Measurements from ENCODE around the gene EOLA2.
"Not testable (repeated sequence)": the region's sequence is repeated elsewhere in the genome, so short reads cannot be mapped to it uniquely, and the experiment has no call there.

The EOLA2 gene

GRCh38 chrX:149933547-149933946 lies 4.7 kb downstream of the EOLA2 start:
- H3K14ac ChIP-seq (ENCODE audit: low read length); H4K91ac ChIP-seq (ENCODE audit: low read depth, low read length); H3K9me3 ChIP-seq (ENCODE audit: insufficient read depth, low read depth, low read length); H2BK120ac ChIP-seq (ENCODE audit: insufficient read depth, low read length, poor library complexity); H2AFZ ChIP-seq (ENCODE audit: insufficient read depth, low read length, poor library complexity); H3K27me3 ChIP-seq (ENCODE audit: insufficient read depth, low read length); H3K4me2 ChIP-seq (ENCODE audit: low read length); H4K8ac ChIP-seq (ENCODE audit: low read depth, low read length); H3K18ac ChIP-seq (ENCODE audit: low read length); H3K4me3 ChIP-seq (ENCODE audit: low read depth, low read length); H3K4ac ChIP-seq (ENCODE audit: low read depth, low read length); DNase-seq; H2BK12ac ChIP-seq (ENCODE audit: low read length); H3K27ac ChIP-seq (ENCODE audit: low read depth, low read length); H3K79me1 ChIP-seq (ENCODE audit: low read length); H3K23ac ChIP-seq (ENCODE audit: low read length); H2BK5ac ChIP-seq (ENCODE audit: low read depth, low read length, poor library complexity); H4K12ac ChIP-seq (ENCODE audit: low read depth, low read length); H3K9ac ChIP-seq (ENCODE audit: low read length); H3K4me1 ChIP-seq (ENCODE audit: control insufficient read depth in 1 of 2, insufficient read depth in 2 of 2, low read length in 2 of 2); H3K79me2 ChIP-seq (ENCODE audit: control insufficient read depth, insufficient read depth, low read length, poor library complexity); H2AK5ac ChIP-seq (ENCODE audit: low read length): not testable (repeated sequence)
- WGBS (ENCODE audit: extremely low coverage, insufficient coverage, insufficient read length) = no CpG with 5 or more reads among the region's 21 CpGs
- H3K36me3 ChIP-seq (ENCODE audit: control insufficient read depth in 1 of 2, insufficient read depth in 2 of 2, low read length in 2 of 2) = peaks cover 12 to 15% of the 10 kb centered on the region in 2 experiments

DNA sequence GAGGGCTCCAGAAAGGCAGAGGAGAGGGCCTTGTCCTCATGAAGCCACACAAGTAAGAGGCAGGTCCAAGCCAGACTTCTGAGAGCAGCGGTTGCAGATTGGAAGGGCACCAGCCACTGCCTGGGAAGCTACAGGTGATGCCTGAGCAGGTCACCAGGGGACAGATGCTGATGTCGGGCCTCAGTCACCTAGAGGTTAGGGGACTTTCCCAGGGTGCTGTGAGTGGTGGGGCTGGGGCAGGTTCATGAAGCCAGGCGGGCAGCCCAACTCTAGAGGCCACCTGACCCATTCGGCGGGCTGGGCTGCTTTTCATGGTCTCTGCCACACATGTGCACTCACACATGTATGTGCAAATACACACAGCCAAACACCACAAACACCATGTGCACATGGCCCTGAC lies 5.3 kb downstream of the EOLA2 start:
- not testable (repeated sequence) for H2AK5ac ChIP-seq (ENCODE audit: low read length); H3K4me2 ChIP-seq (ENCODE audit: low read length); H4K12ac ChIP-seq (ENCODE audit: low read depth, low read length); H3K79me1 ChIP-seq (ENCODE audit: low read length); H3K18ac ChIP-seq (ENCODE audit: low read length); H2BK120ac ChIP-seq (ENCODE audit: insufficient read depth, low read length, poor library complexity); H2BK5ac ChIP-seq (ENCODE audit: low read depth, low read length, poor library complexity); H3K4me3 ChIP-seq (ENCODE audit: low read depth, low read length); H4K8ac ChIP-seq (ENCODE audit: low read depth, low read length); H3K9me3 ChIP-seq (ENCODE audit: insufficient read depth, low read depth, low read length); H3K4ac ChIP-seq (ENCODE audit: low read depth, low read length); H3K4me1 ChIP-seq (ENCODE audit: control insufficient read depth in 1 of 2, insufficient read depth in 2 of 2, low read length in 2 of 2); H2BK12ac ChIP-seq (ENCODE audit: low read length); H3K23ac ChIP-seq (ENCODE audit: low read length); H4K91ac ChIP-seq (ENCODE audit: low read depth, low read length); H3K27ac ChIP-seq (ENCODE audit: low read depth, low read length); H3K27me3 ChIP-seq (ENCODE audit: insufficient read depth, low read length); H3K9ac ChIP-seq (ENCODE audit: low read length); DNase-seq; H3K14ac ChIP-seq (ENCODE audit: low read length); H2AFZ ChIP-seq (ENCODE audit: insufficient read depth, low read length, poor library complexity); H3K79me2 ChIP-seq (ENCODE audit: control insufficient read depth, insufficient read depth, low read length, poor library complexity)
- peaks cover 12 to 15% of the 10 kb centered on the region in 2 experiments for H3K36me3 ChIP-seq (ENCODE audit: control insufficient read depth in 1 of 2, insufficient read depth in 2 of 2, low read length in 2 of 2)
- no CpG with 5 or more reads among the region's 5 CpGs for WGBS (ENCODE audit: extremely low coverage, insufficient coverage, insufficient read length)

DNA sequence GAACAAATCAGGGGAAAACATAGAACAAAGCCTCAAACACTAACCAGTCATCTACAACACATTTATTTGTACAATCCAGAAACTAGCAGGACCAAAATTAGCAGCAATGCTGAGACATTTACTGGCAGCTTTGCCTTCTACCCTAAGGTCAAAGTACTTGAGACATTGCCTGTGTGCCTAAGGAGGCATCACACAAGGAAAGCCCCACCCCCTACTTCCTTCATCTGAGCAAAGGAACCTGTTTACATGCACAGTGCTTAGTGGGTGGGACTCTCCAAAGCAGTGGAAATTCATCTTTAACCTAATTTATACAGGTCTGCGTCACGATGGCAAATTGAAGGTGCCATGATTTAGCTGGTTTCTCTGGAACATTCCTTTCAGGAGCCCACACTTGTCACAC lies 6.1 kb downstream of the EOLA2 start:
- DNase-seq; H3K4me2 ChIP-seq (ENCODE audit: low read length); H3K14ac ChIP-seq (ENCODE audit: low read length); H3K4me1 ChIP-seq (ENCODE audit: control insufficient read depth in 1 of 2, insufficient read depth in 2 of 2, low read length in 2 of 2); H3K79me1 ChIP-seq (ENCODE audit: low read length); H3K27me3 ChIP-seq (ENCODE audit: insufficient read depth, low read length); H2BK120ac ChIP-seq (ENCODE audit: insufficient read depth, low read length, poor library complexity); H2AFZ ChIP-seq (ENCODE audit: insufficient read depth, low read length, poor library complexity); H2AK5ac ChIP-seq (ENCODE audit: low read length); H3K18ac ChIP-seq (ENCODE audit: low read length); H3K27ac ChIP-seq (ENCODE audit: low read depth, low read length); H2BK12ac ChIP-seq (ENCODE audit: low read length); H4K8ac ChIP-seq (ENCODE audit: low read depth, low read length); H3K9ac ChIP-seq (ENCODE audit: low read length); H4K91ac ChIP-seq (ENCODE audit: low read depth, low read length); H3K9me3 ChIP-seq (ENCODE audit: insufficient read depth, low read depth, low read length); H2BK5ac ChIP-seq (ENCODE audit: low read depth, low read length, poor library complexity); H3K79me2 ChIP-seq (ENCODE audit: control insufficient read depth, insufficient read depth, low read length, poor library complexity); H3K4ac ChIP-seq (ENCODE audit: low read depth, low read length); H3K4me3 ChIP-seq (ENCODE audit: low read depth, low read length); H4K12ac ChIP-seq (ENCODE audit: low read depth, low read length); H3K23ac ChIP-seq (ENCODE audit: low read length): not testable (repeated sequence)
- no CpG with 5 or more reads among the region's 2 CpGs for WGBS (ENCODE audit: extremely low coverage, insufficient coverage, insufficient read length)
- peaks cover 12 to 15% of the 10 kb centered on the region in 2 experiments for H3K36me3 ChIP-seq (ENCODE audit: control insufficient read depth in 1 of 2, insufficient read depth in 2 of 2, low read length in 2 of 2)

GRCh38 chrX:149931355-149931754 lies 6.9 kb downstream of the EOLA2 start:
- not testable (repeated sequence) for H3K4me2 ChIP-seq (ENCODE audit: low read length); H3K4me1 ChIP-seq (ENCODE audit: control insufficient read depth in 1 of 2, insufficient read depth in 2 of 2, low read length in 2 of 2); H2BK5ac ChIP-seq (ENCODE audit: low read depth, low read length, poor library complexity); DNase-seq; H3K14ac ChIP-seq (ENCODE audit: low read length); H3K9ac ChIP-seq (ENCODE audit: low read length); H2BK120ac ChIP-seq (ENCODE audit: insufficient read depth, low read length, poor library complexity); H3K23ac ChIP-seq (ENCODE audit: low read length); H3K4me3 ChIP-seq (ENCODE audit: low read depth, low read length); H4K12ac ChIP-seq (ENCODE audit: low read depth, low read length); H2AK5ac ChIP-seq (ENCODE audit: low read length); H3K79me1 ChIP-seq (ENCODE audit: low read length); H2AFZ ChIP-seq (ENCODE audit: insufficient read depth, low read length, poor library complexity); H3K18ac ChIP-seq (ENCODE audit: low read length); H4K91ac ChIP-seq (ENCODE audit: low read depth, low read length); H3K27ac ChIP-seq (ENCODE audit: low read depth, low read length); H2BK12ac ChIP-seq (ENCODE audit: low read length); H3K9me3 ChIP-seq (ENCODE audit: insufficient read depth, low read depth, low read length); H3K27me3 ChIP-seq (ENCODE audit: insufficient read depth, low read length); H4K8ac ChIP-seq (ENCODE audit: low read depth, low read length); H3K4ac ChIP-seq (ENCODE audit: low read depth, low read length); H3K79me2 ChIP-seq (ENCODE audit: control insufficient read depth, insufficient read depth, low read length, poor library complexity)
- peaks cover 12 to 15% of the 10 kb centered on the region in 2 experiments for H3K36me3 ChIP-seq (ENCODE audit: control insufficient read depth in 1 of 2, insufficient read depth in 2 of 2, low read length in 2 of 2)
- WGBS (ENCODE audit: extremely low coverage, insufficient coverage, insufficient read length) = no CpG with 5 or more reads among the region's 4 CpGs
